Muscle of back (tissue), 11 donors: ENCODE measurements around the gene ITPR1. TPM values are rescaled to one million over a fixed set of nuclear protein-coding genes. Genes with fewer than 3 reads are reported as not detected.

Experiments used
- DNase-seq, 3 donors: peaks; one replicate each; pipeline versions ENCODE4 v3.0.0 to v3.0.0-alpha.2; 2013
- polyA plus RNA-seq, 10 donors: library from polyadenylated mRNA; unstranded; fragments of 120-200 nt; gene quantifications; one replicate each; pipeline ENCODE4 v1.2.1, GENCODE V29; 2013; ENCODE audit not compliant: insufficient read length in 10 of 10

Gene ITPR1
- polyA plus RNA-seq, 10 donors = 16.2 to 25.2 (median 20.5) TPM

DNA sequence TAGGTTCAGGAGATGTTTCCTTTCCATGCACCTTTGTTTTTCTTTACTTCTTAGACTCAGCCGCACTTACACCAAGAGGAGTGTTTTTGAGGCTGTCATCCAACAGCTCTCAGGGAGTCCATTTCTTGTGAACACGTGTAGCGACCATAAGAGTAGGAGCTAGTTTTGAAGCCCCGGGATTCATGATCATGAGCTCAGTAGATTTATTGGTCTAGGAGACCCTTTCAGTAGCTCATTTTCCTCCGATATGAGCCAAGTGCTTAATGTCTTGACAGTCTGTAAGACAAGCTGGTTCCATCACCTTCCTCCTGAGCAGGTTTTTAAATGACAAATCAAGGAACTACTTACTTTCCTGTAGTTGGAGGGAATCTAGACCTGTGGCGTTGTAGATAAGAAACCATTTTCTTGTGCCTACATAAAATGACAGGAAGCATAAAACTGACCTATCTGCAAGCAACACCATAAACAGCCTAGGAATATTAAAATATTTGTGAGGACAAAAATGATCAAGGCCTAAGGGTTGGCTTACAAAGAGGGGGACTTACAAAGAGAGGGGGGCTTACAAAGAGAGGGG lies 313.5 kb downstream of the ITPR1 start:
- DNase-seq = no peak

DNA sequence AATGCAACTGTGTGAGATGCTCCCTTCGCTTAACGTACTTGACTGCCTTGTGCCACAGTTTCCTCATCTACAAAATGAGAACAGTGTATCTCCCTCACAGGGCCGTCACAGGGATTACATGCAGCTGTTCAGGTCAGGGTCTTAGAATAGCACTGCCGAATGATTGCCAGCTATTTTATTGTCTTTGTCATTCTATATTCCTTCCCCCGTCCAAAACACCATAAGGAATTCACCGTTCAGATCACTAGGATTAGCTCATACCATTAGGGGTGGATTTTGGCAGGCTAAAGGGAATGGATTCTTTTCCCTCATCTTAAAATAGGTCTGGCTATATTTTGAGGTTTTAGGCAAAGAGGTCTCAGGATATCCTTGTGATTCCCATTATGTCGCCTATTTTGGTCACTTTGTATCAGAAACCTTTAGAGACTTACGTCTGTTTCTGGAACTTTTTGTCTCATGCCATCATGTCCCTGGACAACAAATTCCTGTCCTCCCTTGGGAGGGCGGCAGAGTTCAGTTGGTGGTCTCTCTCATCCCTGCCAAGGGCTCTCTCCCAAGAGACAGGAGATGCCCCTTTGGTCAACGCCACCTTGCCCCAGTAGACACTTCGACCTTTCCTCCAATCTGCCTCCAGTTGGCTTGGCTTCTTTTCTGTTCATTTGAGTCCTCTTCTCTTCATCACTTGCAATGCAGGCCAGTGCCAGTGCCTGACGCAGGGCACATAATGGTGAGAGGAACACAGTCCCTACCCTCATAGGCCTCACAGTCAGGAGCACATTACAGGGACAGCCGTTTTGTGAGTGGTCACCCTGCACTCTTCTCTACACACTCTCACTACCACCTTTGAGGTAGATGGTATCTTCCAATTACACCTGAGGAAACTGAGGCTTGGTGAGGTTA lies 314.5 kb downstream of the ITPR1 start:
- DNase-seq = peak; percentile 54 to 75 (median 56)

DNA sequence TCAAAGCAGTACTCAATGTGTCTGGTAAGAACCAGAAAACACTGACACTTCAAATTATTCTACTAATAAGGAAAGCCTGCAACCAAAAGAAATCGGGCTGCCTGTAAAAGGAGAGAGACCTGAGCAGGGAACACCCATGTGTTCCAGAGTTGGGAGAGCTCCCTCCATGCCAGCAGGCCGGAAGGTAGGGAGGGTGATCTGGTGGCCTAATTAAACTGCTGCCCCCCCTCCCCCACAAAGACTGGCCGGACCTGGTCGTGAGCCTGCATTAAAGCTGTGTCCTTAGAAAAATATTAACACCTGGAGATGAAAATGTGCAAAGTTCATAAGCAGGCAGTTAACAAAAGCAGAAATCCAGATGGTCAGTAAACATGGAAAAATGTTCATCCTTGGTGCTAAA lies 315.5 kb downstream of the ITPR1 start:
- DNase-seq = no peak

DNA sequence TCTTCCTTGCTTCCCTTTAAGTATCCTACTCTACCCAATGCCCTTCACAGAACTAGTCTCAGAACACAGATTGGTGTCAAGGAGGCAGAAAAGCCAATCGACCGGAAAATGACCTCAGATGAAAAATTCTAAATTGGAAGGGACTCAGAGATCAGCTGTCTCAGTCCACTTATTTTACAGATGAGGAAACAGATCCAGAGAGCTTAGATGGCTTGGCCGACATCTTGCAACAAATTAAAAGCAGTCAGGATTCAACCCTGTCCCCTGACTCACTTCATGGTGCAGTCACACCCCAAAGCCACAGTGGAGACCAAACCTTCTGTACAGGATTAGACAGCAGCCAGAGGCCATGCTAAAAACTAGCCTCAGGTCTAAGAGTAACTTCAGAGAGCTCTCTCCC lies 316.8 kb downstream of the ITPR1 start:
- no peak for DNase-seq

- peak in 1 of 3 donors; percentile 46 for DNase-seq
Observed at GRCh38 chr3:4812591-4812990, 319.4 kb downstream of the ITPR1 start.

- no peak for DNase-seq
Observed at GRCh38 chr3:4813909-4814304, 320.8 kb downstream of the ITPR1 start.

GRCh38 chr3:4814305-4814903 lies 321.3 kb downstream of the ITPR1 start:
- no peak for DNase-seq

- DNase-seq = no peak
Observed at GRCh38 chr3:4814904-4815574, 321.9 kb downstream of the ITPR1 start.

- DNase-seq = no peak
Observed at GRCh38 chr3:4816306-4816705, 323.2 kb downstream of the ITPR1 start.

DNA sequence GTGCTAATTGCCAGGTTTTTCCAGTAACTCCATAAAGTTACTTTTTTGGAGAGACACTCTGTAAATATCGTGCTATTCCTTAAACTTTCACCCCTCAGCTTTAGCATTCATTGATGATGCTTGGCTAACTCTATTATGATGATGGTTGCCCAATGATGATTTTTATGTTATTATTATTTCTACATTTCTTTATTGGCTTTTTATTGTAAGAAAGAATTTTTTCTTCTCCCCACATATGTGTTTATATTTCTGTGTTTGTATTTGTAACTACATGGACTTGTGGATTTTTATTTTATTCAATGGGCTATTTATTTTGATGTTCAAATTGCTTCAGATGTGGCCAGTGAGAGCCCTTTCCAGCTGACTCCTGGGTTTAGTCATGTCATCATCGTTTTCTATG lies 323.6 kb downstream of the ITPR1 start:
- no peak for DNase-seq

GRCh38 chr3:4817128-4817527 lies 324.0 kb downstream of the ITPR1 start:
- no peak for DNase-seq

GRCh38 chr3:4818164-4818563 lies 325.0 kb downstream of the ITPR1 start:
- no peak for DNase-seq

DNA sequence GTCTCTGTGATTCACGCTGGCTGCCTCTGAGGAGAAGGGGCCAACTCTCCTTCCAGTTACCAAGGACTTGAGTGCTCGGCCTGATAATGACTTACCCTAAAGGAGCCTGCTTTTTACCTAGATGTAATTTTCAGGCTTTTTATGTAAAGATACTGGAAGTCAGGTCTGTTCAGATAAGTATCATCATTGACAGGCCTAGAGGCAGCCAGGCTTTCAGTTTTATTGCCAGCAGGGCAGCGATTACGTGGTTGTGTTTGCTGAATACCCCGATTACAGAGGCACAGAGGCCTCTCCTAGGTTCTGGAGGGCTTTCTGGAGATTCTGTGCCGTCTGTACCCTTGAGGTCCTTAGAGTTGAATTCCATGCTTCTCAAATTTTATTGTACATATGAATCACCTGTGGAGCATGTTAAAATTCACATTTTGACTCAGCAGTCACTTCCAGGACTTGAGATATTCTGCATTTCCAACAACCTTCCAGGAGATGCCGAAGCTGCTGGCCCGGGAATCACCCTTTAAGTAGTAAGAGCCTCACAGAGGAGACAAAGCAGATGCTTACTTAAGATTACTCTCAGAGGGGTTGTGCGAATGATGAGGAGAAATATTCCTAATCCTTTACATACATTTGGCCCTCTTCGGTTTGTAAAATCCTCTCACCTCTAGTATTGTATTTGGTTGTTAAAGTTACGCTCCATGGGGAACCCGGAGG lies 326.0 kb downstream of the ITPR1 start:
- DNase-seq = no peak

- no peak for DNase-seq
Observed at GRCh38 chr3:4819746-4820145, 326.6 kb downstream of the ITPR1 start.

DNA sequence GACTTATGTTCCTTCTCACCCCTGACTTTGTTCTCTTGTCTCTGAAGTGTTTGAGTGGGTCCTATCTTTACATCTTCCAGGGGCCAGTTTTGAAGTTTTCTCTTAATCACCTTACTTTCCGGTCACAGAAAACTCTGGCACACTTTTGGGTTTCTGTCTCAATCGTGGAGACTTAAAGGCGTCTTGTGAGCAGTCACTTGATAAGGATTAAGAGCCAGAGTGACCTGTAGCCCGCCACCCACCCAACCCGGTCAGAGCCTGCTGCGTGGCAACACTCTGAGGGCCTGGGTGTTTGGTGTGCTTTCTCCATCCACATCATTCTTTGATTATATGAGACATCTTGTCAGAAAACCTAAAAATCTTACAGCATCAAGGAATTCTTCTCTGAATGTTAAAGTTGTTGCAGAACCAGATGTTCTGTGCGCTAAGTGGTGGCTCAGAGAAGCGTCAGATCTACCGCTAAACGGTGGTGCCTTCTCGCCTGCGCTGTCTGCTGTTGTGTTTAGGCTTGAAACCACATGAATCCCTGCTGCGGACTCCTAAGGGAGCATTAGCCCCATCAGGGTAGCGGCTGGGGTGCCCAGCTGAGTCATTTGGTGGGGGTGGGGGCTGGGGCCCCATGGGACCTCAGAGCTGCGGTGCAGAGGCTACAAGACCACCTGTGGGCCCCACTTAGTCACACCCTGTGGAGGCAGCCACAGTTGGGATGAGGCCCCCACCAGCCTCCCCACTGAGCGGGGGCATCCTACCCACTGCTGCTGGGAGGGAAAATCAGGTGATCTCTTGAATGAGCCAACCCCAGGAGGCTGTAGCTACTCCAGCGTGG lies 327.4 kb downstream of the ITPR1 start:
- no peak for DNase-seq

GRCh38 chr3:4821338-4821737 lies 328.2 kb downstream of the ITPR1 start:
- DNase-seq = no peak

DNA sequence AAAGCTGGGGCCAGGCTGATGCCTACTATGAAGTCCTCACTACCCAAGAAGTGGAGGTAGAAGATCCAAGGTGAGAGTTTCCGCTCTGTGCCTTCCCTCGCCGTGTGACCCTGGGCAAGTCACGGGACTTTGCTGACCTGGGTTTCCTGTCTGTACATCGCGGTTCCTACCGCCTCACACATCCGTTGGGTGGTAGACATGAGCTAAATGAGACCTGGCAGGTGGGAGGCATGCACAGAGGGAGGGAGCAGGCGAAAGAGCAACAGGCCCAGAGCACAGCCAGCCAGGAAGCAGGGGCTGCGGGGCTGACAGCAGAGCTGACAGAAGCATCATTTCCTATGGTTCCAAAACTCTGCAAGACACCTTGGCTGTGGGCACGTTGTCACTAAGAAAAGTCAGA lies 328.8 kb downstream of the ITPR1 start:
- no peak for DNase-seq

- DNase-seq = no peak
Observed at GRCh38 chr3:4822568-4822967, 329.4 kb downstream of the ITPR1 start.

DNA sequence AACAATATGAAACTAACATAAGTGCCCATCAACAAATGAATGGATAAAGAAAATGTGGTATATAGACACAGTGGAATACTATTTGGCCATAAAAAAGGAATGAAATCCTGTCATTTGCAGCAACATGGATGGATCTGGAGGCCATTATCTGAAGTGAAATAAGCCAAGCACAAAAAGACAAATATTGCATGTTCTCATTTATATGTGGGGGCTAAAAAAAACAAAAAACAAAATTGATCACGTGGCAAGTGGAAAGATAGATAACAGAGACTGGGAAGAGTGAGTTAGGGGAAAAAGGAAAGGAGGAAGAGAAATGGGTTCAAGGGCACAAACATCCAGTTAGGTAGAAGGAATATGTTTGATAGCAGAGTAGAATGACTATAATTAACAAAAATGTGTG lies 330.2 kb downstream of the ITPR1 start:
- no peak for DNase-seq

GRCh38 chr3:4823986-4824925 lies 331.1 kb downstream of the ITPR1 start:
- no peak for DNase-seq
